Lower leg skin (tissue), 3 donors: ENCODE measurements around the gene HASPIN.

Source experiments
- CTCF ChIP-seq, 3 donors: fragments of 450-650 bp; IDR thresholded peaks; one replicate each; pipeline ENCODE4 v1.5.1; 2016; ENCODE audit warnings: antibody characterized with exemption in 3 of 3, mild to moderate bottlenecking in 3 of 3, moderate library complexity in 2 of 3
- POLR2A ChIP-seq, 2 donors: fragments of 450-650 bp; IDR thresholded peaks; one replicate each; pipeline ENCODE4 v1.6.1; 2016 to 2017; ENCODE audit warnings: antibody characterized with exemption in 2 of 2, mild to moderate bottlenecking in 1 of 2, moderate library complexity in 1 of 2

- TF ChIP-seq CTCF (IDR thresholded peaks at IDR 0.05) (no peak), POLR2A (IDR thresholded peaks at IDR 0.05) (no peak)
Measured at GRCh38 chr17:3773966-3774365, 50.3 kb downstream of the HASPIN start.
